ENCODE data around the gene RFESD. TPM values are rescaled to one million over a fixed set of nuclear protein-coding genes. Genes with fewer than 3 reads are reported as not detected.

Gene RFESD
- total and polyA plus RNA-seq, 2 of the 8 experiments (the other 6 are each of a cell fraction or from before 2014, with no cell fraction given): 1.7 to 2.0 TPM

GRCh38 chr5:95668216-95668615 lies 21.6 kb downstream of the RFESD start (continued):
- TF ChIP-seq CHD7 (IDR thresholded peaks at IDR 0.05; ENCODE audit: insufficient replicate concordance, low read length) (no peak), USF2 (IDR thresholded peaks at IDR 0.05; ENCODE audit: low read length) (no peak), SAP30 (IDR thresholded peaks at IDR 0.05; ENCODE audit: insufficient read depth, insufficient replicate concordance, low read length) (no peak), SIX5 (IDR thresholded peaks at IDR 0.05; ENCODE audit: low read depth, low read length) (no peak)

Measured in H1 (cell line).